ENCODE data around the gene ESRRB. TPM values are rescaled to one million over a fixed set of nuclear protein-coding genes. Genes with fewer than 3 reads are reported as not detected.

Gene ESRRB
- total RNA-seq, 1 donor from 2014 or later, result 0.16 TPM

GRCh38 chr14:76421662-76422061, 45.7 kb downstream of the ESRRB start:
- H3K4me1 Mint-ChIP-seq, result no peaks in the 10 kb centered on the region
- no peaks in the 10 kb centered on the region for H3K9me3 Mint-ChIP-seq
- H3K27ac Mint-ChIP-seq, result no peak overlapping the region
- no peak for TF ChIP-seq CTCF (IDR thresholded peaks at IDR 0.05; ENCODE audit: unreplicated experiment)
- H3K27me3 Mint-ChIP-seq (ENCODE audit: low read depth), result peaks cover 2% of the 10 kb centered on the region
- no peak overlapping the region for H3K4me3 Mint-ChIP-seq
- no peak for DNase-seq (ENCODE audit: low spot score in 2 of 2, unreplicated experiment in 2 of 2)
- no peaks in the 10 kb centered on the region for H3K36me3 Mint-ChIP-seq

GRCh38 chr14:76422662-76423061, 46.7 kb downstream of the ESRRB start:
- H3K4me1 Mint-ChIP-seq, result no peaks in the 10 kb centered on the region
- H3K4me3 Mint-ChIP-seq, result no peak overlapping the region
- DNase-seq (ENCODE audit: low spot score in 2 of 2, unreplicated experiment in 2 of 2), result no peak
- no peak overlapping the region for H3K27ac Mint-ChIP-seq
- no peaks in the 10 kb centered on the region for H3K36me3 Mint-ChIP-seq
- peaks cover 6% of the 10 kb centered on the region for H3K27me3 Mint-ChIP-seq (ENCODE audit: low read depth)
- H3K9me3 Mint-ChIP-seq, result no peaks in the 10 kb centered on the region
- TF ChIP-seq CTCF (IDR thresholded peaks at IDR 0.05; ENCODE audit: unreplicated experiment), result no peak

- H3K9me3 Mint-ChIP-seq, result no peaks in the 10 kb centered on the region
Measured at GRCh38 chr14:76423534-76423933, 47.6 kb downstream of the ESRRB start.

DNA sequence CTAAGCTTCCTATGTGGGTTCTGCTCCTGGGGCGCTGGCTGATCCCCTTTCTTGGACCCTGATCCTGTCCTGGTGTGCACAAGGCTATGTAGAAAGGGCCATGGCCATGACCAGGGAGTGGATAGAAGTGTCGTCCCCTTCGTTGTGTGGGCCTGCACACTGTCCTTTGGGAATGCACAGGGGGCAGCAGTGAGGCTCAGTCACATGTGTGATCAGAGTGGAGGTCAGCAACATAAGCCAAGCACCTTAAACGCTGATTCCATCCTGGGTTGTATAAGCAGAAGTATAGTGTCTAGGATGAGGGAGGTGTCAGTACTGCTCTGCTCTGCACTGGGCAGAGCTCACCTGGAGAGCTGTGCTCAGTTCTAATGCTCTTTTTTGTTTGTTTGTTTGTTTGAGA, 48.4 kb downstream of the ESRRB start:
- H3K36me3 Mint-ChIP-seq, result no peaks in the 10 kb centered on the region
- no peaks in the 10 kb centered on the region for H3K9me3 Mint-ChIP-seq
- no peak overlapping the region for H3K27ac Mint-ChIP-seq
- no peak for TF ChIP-seq CTCF (IDR thresholded peaks at IDR 0.05; ENCODE audit: unreplicated experiment)
- H3K4me3 Mint-ChIP-seq, result no peak overlapping the region
- DNase-seq (ENCODE audit: low spot score in 2 of 2, unreplicated experiment in 2 of 2), result no peak
- H3K27me3 Mint-ChIP-seq (ENCODE audit: low read depth), result peaks cover 6% of the 10 kb centered on the region
- no peaks in the 10 kb centered on the region for H3K4me1 Mint-ChIP-seq

More at GRCh38 chr14:76423534-76423933, 47.6 kb downstream of the ESRRB start:
- TF ChIP-seq CTCF (IDR thresholded peaks at IDR 0.05; ENCODE audit: unreplicated experiment), result no peak
- Mint-ChIP-seq H3K4me3 (no peak overlapping the region), H3K4me1 (no peaks in the 10 kb centered on the region), H3K27ac (no peak overlapping the region), H3K36me3 (no peaks in the 10 kb centered on the region), H3K27me3 (ENCODE audit: low read depth) (peaks cover 6% of the 10 kb centered on the region)
- DNase-seq (ENCODE audit: low spot score in 2 of 2, unreplicated experiment in 2 of 2), result no peak

DNA sequence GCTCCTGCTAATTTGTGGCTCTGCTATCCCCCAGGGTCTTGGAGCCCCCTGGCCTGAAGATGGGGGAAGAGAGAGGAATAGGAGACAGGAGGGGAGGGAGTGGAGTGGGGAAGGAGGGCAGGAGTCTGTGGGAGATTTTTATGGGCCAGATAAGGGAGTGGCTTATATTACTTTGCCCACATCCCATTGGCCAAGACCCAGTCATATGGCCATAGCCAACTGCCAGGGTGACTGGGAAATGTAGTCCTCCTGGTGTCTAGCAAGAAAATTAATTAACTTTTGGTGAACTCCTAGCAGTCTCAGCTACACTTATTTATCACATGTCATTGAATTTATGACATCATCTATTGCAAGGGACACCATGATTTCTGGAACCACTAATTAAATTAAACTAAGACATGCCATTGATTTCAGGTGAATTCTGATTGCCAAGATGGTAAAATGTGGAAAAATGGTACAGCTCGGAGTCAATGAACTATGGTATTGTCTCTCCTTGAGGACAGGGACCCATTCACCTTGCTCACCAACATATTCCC, 50.3 kb downstream of the ESRRB start:
- DNase-seq (ENCODE audit: low spot score in 2 of 2, unreplicated experiment in 2 of 2), result no peak
- Mint-ChIP-seq H3K27me3 (ENCODE audit: low read depth) (peaks cover 6% of the 10 kb centered on the region), H3K27ac (no peak overlapping the region), H3K9me3 (no peaks in the 10 kb centered on the region), H3K36me3 (no peaks in the 10 kb centered on the region), H3K4me1 (no peaks in the 10 kb centered on the region), H3K4me3 (no peak overlapping the region)
- TF ChIP-seq CTCF (IDR thresholded peaks at IDR 0.05; ENCODE audit: unreplicated experiment), result no peak

GRCh38 chr14:76428611-76429010, 52.7 kb downstream of the ESRRB start:
- TF ChIP-seq CTCF (IDR thresholded peaks at IDR 0.05; ENCODE audit: unreplicated experiment), result no peak
- H3K4me3 Mint-ChIP-seq, result no peak overlapping the region
- no peak overlapping the region for H3K27ac Mint-ChIP-seq
- DNase-seq (ENCODE audit: low spot score in 2 of 2, unreplicated experiment in 2 of 2), result no peak
- H3K4me1 Mint-ChIP-seq, result peaks cover 7% of the 10 kb centered on the region
- H3K9me3 Mint-ChIP-seq, result no peaks in the 10 kb centered on the region
- no peaks in the 10 kb centered on the region for H3K36me3 Mint-ChIP-seq
- peaks cover 6% of the 10 kb centered on the region for H3K27me3 Mint-ChIP-seq (ENCODE audit: low read depth)

Measured in mesothelial cell of epicardium (in vitro differentiated cells).